HL-60/S4 (cell line): Measurements from ENCODE around the gene LIMS3.
"Not testable (repeated sequence)": the region's sequence is repeated elsewhere in the genome, so short reads cannot be mapped to it uniquely, and the experiment has no call there.

Experiments used
- in situ Hi-C: fragments of 300-500 bp; cut with MboI; formaldehyde crosslinking; loops from 2 replicates; pipeline ENCODE4 v1.14.3; 2022; ENCODE audit warnings: low sequenced_read_pairs

The LIMS3 gene

GRCh38 chr2:109898462-109899336 lies at the start of gene LIMS3:
Gene LIMS3, plus strand, starts transcription at chr2:109898688. Its CDS starts 41 bp downstream, at chr2:109898729.
- in situ Hi-C loops, result not testable (repeated sequence)

- in situ Hi-C loops, result not testable (repeated sequence)
Observed at GRCh38 chr2:109871129-109871751, 27.2 kb upstream of the LIMS3 start.

- in situ Hi-C loops, result not testable (repeated sequence)
Observed at GRCh38 chr2:109876625-109877024, 21.9 kb upstream of the LIMS3 start.

- in situ Hi-C loops, result not testable (repeated sequence)
Observed at GRCh38 chr2:109882112-109882511, 16.4 kb upstream of the LIMS3 start.

- in situ Hi-C loops, result not testable (repeated sequence)
Observed at GRCh38 chr2:109888414-109888813, 10.1 kb upstream of the LIMS3 start.

GRCh38 chr2:109889909-109890308 lies 8.6 kb upstream of the LIMS3 start:
- in situ Hi-C loops, result not testable (repeated sequence)

- in situ Hi-C loops, result not testable (repeated sequence)
Observed at GRCh38 chr2:109891024-109891423, 7.5 kb upstream of the LIMS3 start.

- in situ Hi-C loops, result not testable (repeated sequence)
Observed at GRCh38 chr2:109893736-109894135, 4.8 kb upstream of the LIMS3 start.

GRCh38 chr2:109894141-109894540 lies 4.3 kb upstream of the LIMS3 start:
- in situ Hi-C loops, result not testable (repeated sequence)

GRCh38 chr2:109895090-109895869 lies 3.2 kb upstream of the LIMS3 start:
- in situ Hi-C loops, result not testable (repeated sequence)

GRCh38 chr2:109896212-109896611 lies 2.3 kb upstream of the LIMS3 start:
- in situ Hi-C loops, result not testable (repeated sequence)

GRCh38 chr2:109897769-109898461 lies 573 bp upstream of the LIMS3 start:
- in situ Hi-C loops, result not testable (repeated sequence)

GRCh38 chr2:109905796-109906195 lies 7.3 kb downstream of the LIMS3 start:
- in situ Hi-C loops, result not testable (repeated sequence)

GRCh38 chr2:109908626-109909025 lies 10.1 kb downstream of the LIMS3 start:
- in situ Hi-C loops, result not testable (repeated sequence)

GRCh38 chr2:109910789-109911188 lies 12.3 kb downstream of the LIMS3 start:
- in situ Hi-C loops, result not testable (repeated sequence)

- in situ Hi-C loops, result not testable (repeated sequence)
Observed at GRCh38 chr2:109913911-109914310, 15.4 kb downstream of the LIMS3 start.

- in situ Hi-C loops, result not testable (repeated sequence)
Observed at GRCh38 chr2:109914552-109914951, 16.1 kb downstream of the LIMS3 start.

- in situ Hi-C loops, result not testable (repeated sequence)
Observed at GRCh38 chr2:109915830-109916229, 17.3 kb downstream of the LIMS3 start.

- in situ Hi-C loops, result not testable (repeated sequence)
Observed at GRCh38 chr2:109920162-109920561, 21.7 kb downstream of the LIMS3 start.

- in situ Hi-C loops, result not testable (repeated sequence)
Observed at GRCh38 chr2:109921543-109922384, 23.3 kb downstream of the LIMS3 start.
